ENCODE measurements around the gene PCDHA8. TPM values are rescaled to one million over a fixed set of nuclear protein-coding genes. Genes with fewer than 3 reads are reported as not detected.
A peak's percentile ranks its signal among the peaks of the same experiment; 100 is the strongest.
"Not testable (repeated sequence)": the region's sequence is repeated elsewhere in the genome, so short reads cannot be mapped to it uniquely, and the experiment has no call there.

The PCDHA8 gene
- total RNA-seq, 1 donor from 2014 or later: 2.9 TPM

DNA sequence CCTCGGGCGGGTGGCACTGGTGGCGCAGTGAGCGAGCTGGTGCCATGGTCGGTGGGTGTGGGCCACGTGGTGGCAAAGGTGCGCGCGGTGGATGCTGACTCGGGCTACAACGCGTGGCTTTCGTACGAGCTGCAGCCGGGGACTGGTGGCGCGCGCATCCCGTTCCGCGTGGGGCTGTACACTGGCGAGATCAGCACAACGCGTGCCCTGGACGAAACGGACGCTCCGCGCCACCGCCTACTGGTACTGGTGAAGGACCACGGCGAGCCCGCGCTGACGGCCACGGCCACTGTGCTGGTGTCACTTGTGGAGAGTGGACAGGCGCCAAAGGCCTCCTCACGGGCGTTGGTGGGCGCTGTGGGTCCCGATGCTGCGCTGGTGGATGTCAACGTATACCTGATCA is 32.1 kb upstream of the PCDHA8 start:
- no peak overlapping the region for H3K27ac Mint-ChIP-seq
- no peaks in the 10 kb centered on the region for H3K27me3 Mint-ChIP-seq
- peak overlapping the region; percentile 20 for H3K4me3 Mint-ChIP-seq
- peaks cover 9% of the 10 kb centered on the region for H3K4me1 Mint-ChIP-seq (ENCODE audit: unreplicated experiment)
- peak; percentile 67 for DNase-seq (ENCODE audit: extremely low spot score, unreplicated experiment)
- H3K36me3 Mint-ChIP-seq: peaks cover 29% of the 10 kb centered on the region
- TF ChIP-seq, protein P1, sequence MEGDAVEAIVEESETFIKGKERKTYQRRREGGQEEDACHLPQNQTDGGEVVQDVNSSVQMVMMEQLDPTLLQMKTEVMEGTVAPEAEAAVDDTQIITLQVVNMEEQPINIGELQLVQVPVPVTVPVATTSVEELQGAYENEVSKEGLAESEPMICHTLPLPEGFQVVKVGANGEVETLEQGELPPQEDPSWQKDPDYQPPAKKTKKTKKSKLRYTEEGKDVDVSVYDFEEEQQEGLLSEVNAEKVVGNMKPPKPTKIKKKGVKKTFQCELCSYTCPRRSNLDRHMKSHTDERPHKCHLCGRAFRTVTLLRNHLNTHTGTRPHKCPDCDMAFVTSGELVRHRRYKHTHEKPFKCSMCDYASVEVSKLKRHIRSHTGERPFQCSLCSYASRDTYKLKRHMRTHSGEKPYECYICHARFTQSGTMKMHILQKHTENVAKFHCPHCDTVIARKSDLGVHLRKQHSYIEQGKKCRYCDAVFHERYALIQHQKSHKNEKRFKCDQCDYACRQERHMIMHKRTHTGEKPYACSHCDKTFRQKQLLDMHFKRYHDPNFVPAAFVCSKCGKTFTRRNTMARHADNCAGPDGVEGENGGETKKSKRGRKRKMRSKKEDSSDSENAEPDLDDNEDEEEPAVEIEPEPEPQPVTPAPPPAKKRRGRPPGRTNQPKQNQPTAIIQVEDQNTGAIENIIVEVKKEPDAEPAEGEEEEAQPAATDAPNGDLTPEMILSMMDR (conservative IDR thresholded peaks at IDR 0.05): no peak
- H3K9me3 Mint-ChIP-seq: peaks cover 16% of the 10 kb centered on the region

DNA sequence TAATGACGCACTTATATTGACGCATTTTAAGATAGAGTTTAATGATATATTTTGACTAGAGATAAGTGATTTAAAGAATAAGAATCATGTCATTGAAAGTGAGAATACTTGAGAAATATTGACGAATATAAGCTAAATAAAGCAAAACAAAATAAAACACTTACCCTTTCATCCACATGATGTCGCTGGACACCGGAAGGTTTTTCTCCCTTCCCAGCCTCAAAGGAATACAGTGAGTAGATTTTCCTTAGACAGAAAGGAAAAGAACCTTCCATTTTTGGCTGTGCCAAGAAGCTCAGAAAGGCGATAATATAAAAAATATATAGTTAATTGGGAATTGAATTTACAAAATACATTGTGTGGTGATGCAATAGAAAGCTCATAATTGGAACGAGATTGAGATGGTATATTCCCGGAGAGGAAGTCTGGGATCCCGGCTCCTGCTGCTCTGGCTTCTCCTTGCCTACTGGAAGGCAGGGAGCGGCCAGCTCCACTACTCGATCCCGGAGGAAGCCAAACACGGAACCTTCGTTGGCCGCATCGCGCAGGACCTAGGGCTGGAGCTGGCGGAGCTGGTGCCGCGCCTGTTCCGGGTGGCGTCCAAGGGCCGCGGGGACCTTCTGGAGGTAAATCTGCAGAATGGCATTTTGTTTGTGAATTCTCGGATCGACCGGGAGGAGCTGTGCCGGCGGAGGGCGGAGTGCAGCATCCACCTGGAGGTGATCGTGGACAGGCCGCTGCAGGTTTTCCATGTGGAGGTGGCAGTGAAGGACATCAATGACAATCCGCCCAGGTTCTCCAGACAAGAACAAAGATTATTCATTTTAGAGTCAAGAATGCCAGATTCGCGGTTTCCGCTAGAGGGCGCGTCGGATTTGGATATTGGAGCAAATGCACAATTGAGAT is 19.4 kb upstream of the PCDHA8 start, which contains the start of gene PCDHA5:
TSS of gene PCDHA5 (plus strand) at position 239 of the 906 bp plus-strand sequence.
- H3K36me3 Mint-ChIP-seq: peaks cover 16% of the 10 kb centered on the region
- no peaks in the 10 kb centered on the region for H3K4me1 Mint-ChIP-seq (ENCODE audit: unreplicated experiment)
- no peak within 1 kb of the TSS for H3K27ac Mint-ChIP-seq
- H3K27me3 Mint-ChIP-seq: no peaks in the 10 kb centered on the region
- peaks cover 4% of the 10 kb centered on the region for H3K9me3 Mint-ChIP-seq
- TF ChIP-seq, protein P1 (conservative IDR thresholded peaks at IDR 0.05): no peak
- no peak within 1 kb of the TSS for H3K4me3 Mint-ChIP-seq
- DNase-seq (ENCODE audit: extremely low spot score, unreplicated experiment): no peak

DNA sequence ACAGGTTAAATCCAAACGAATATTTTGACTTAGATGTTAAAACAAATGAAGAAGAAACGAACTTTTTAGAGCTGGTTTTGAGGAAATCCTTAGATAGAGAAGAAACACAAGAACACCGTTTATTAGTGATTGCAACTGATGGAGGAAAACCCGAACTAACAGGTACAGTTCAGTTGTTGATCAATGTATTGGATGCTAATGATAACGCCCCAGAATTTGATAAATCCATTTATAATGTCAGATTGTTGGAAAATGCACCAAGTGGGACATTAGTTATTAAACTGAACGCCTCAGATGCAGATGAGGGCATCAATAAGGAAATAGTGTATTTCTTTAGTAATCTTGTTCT is 18.7 kb upstream of the PCDHA8 start:
- Mint-ChIP-seq H3K4me1 (ENCODE audit: unreplicated experiment) (no peaks in the 10 kb centered on the region), H3K9me3 (peaks cover 4% of the 10 kb centered on the region), H3K27ac (no peak overlapping the region), H3K4me3 (no peak overlapping the region), H3K27me3 (no peaks in the 10 kb centered on the region), H3K36me3 (peaks cover 16% of the 10 kb centered on the region)
- TF ChIP-seq, protein P1 (conservative IDR thresholded peaks at IDR 0.05): no peak
- DNase-seq (ENCODE audit: extremely low spot score, unreplicated experiment): no peak

DNA sequence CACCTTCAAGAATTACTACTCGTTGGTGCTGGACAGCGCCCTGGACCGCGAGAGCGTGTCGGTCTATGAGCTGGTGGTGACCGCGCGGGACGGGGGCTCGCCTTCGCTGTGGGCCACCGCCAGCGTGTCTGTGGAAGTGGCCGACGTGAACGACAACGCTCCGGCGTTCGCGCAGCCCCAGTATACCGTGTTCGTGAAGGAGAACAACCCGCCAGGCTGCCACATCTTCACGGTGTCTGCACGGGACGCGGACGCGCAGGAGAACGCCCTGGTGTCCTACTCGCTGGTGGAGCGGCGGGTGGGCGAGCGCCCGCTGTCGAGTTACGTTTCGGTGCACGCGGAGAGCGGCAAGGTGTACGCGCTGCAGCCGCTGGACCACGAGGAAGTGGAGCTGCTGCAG is 18.0 kb upstream of the PCDHA8 start:
- not testable (repeated sequence) for H3K27ac Mint-ChIP-seq; H3K27me3 Mint-ChIP-seq; DNase-seq (ENCODE audit: extremely low spot score, unreplicated experiment); H3K4me1 Mint-ChIP-seq (ENCODE audit: unreplicated experiment); H3K9me3 Mint-ChIP-seq; H3K4me3 Mint-ChIP-seq
- peaks cover 16% of the 10 kb centered on the region for H3K36me3 Mint-ChIP-seq

DNA sequence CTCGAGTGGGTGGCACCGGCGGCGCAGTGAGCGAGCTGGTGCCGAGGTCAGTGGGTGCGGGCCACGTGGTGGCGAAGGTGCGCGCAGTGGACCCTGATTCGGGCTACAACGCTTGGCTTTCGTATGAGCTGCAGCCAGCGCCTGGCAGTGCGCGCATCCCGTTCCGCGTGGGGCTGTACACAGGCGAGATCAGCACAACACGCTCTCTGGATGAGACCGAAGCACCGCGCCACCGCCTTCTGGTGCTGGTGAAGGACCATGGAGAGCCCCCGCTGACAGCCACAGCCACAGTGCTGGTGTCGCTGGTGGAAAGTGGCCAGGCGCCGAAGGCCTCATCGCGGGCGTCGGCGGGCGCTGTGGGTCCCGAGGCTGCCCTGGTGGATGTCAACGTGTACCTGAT is 17.5 kb upstream of the PCDHA8 start:
- H3K4me1 Mint-ChIP-seq (ENCODE audit: unreplicated experiment): peaks cover 2% of the 10 kb centered on the region
- H3K4me3 Mint-ChIP-seq: no peak overlapping the region
- TF ChIP-seq, protein P1 (conservative IDR thresholded peaks at IDR 0.05): no peak
- peaks cover 3% of the 10 kb centered on the region for H3K9me3 Mint-ChIP-seq
- no peak for DNase-seq (ENCODE audit: extremely low spot score, unreplicated experiment)
- peaks cover 18% of the 10 kb centered on the region for H3K36me3 Mint-ChIP-seq
- no peaks in the 10 kb centered on the region for H3K27me3 Mint-ChIP-seq
- H3K27ac Mint-ChIP-seq: no peak overlapping the region

DNA sequence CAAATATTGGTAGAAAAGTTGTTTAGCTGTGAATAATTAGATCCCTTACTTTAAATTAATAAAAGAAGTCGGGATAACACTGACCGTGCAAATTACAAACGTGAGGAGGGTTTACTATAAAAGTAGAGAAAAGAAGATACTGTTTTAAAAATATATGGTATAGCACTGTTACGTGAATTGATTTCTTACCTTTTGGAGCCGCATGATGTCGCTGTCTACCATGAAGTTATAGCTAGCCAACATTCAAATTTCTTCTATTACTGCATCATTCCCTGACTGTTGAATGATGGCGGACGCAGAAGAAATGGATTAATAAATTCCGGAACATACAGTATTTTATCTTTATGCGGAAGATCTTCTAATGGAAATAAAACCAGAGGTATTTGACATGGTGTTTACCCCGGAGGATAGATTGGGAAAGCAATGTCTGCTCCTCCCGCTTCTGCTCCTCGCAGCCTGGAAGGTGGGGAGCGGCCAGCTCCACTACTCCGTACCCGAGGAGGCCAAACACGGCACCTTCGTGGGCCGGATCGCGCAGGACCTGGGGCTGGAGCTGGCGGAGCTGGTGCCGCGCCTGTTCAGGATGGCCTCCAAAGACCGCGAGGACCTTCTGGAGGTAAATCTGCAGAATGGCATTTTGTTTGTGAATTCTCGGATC is 13.2 kb upstream of the PCDHA8 start, which contains the start of gene PCDHA6:
TSS of gene PCDHA6 (plus strand) at position 257 of the 658 bp plus-strand sequence. CDS start at position 389, 132 bp downstream.
- TF ChIP-seq, protein P1 (conservative IDR thresholded peaks at IDR 0.05): peak; percentile 77
- peak within 1 kb of the TSS; percentile 92 for H3K4me3 Mint-ChIP-seq
- H3K36me3 Mint-ChIP-seq: peaks cover 31% of the 10 kb centered on the region

More for the DNA sequence above, 13.2 kb upstream of the PCDHA8 start, which contains the start of gene PCDHA6:
- Mint-ChIP-seq H3K27me3 (no peaks in the 10 kb centered on the region), H3K27ac (peak within 1 kb of the TSS; percentile 87), H3K9me3 (peaks cover 11% of the 10 kb centered on the region), H3K4me1 (ENCODE audit: unreplicated experiment) (peaks cover 4% of the 10 kb centered on the region)
- DNase-seq (ENCODE audit: extremely low spot score, unreplicated experiment): no peak

Measured in type B pancreatic cell (in vitro differentiated cells).